Cardiac muscle cell (in vitro differentiated cells and primary cell): ENCODE results near the gene CDC42. TPM values are rescaled to one million over a fixed set of nuclear protein-coding genes. Genes with fewer than 3 reads are reported as not detected.
A peak's percentile ranks its signal among the peaks of the same experiment; 100 is the strongest.

Experiments used
- DNase-seq, 2 donors: peaks; one replicate each; pipeline versions ENCODE4 v3.0.0 to v3.0.0-alpha.2; 2010 to 2017; ENCODE audit warnings: low read depth in 1 of 2, low spot score in 1 of 2
- H3K27ac ChIP-seq: fragments of 200-600 bp; sonication (generic); 2 replicates; pipeline ENCODE4 v1.5.1; 2016
- H3K27me3 ChIP-seq: fragments of 200-600 bp; sonication (generic); 2 replicates; pipeline ENCODE4 v1.6.0; 2016; ENCODE audit warnings: control low read depth
- H3K36me3 ChIP-seq: fragments of 200-600 bp; sonication (generic); 2 replicates; pipeline ENCODE4 v1.5.1; 2016; ENCODE audit warnings: control low read depth
- H3K4me1 ChIP-seq: fragments of 200-600 bp; sonication (generic); 2 replicates; pipeline ENCODE4 v1.8.1; 2017; ENCODE audit warnings: low read depth, mild to moderate bottlenecking, mixed run types
- H3K4me3 ChIP-seq: fragments of 200-600 bp; sonication (generic); 2 replicates; pipeline ENCODE4 v1.5.1; 2016; ENCODE audit warnings: mild to moderate bottlenecking
- H3K9me3 ChIP-seq: fragments of 200-600 bp; sonication (generic); 2 replicates; pipeline ENCODE4 v1.5.1; 2017; ENCODE audit warnings: low read depth, mild to moderate bottlenecking, control low read depth
- polyA plus RNA-seq: library from polyadenylated mRNA; unstranded; fragments of >200 nt; fragmentation: Nextera tagmentation; extraction: Ambion mirVana; gene quantifications from 2 replicates; pipeline ENCODE4 v1.2.1, GENCODE V29; 2016
- total RNA-seq: library from RNA; depleted of rRNA; stranded (reverse); fragments of >200 nt; gene quantifications from 2 replicates; pipeline ENCODE4 v1.2.3, GENCODE V29; 2016
- TF ChIP-seq, protein P1 (sequence below): IDR thresholded peaks from 2 replicates; pipeline ENCODE4 v1.5.1; 2012; ENCODE audit warnings: low read depth, mild to moderate bottlenecking, low read length

Gene CDC42
- total and polyA plus RNA-seq, 2 experiments from 2014 or later: 72.0 to 140 TPM

DNA sequence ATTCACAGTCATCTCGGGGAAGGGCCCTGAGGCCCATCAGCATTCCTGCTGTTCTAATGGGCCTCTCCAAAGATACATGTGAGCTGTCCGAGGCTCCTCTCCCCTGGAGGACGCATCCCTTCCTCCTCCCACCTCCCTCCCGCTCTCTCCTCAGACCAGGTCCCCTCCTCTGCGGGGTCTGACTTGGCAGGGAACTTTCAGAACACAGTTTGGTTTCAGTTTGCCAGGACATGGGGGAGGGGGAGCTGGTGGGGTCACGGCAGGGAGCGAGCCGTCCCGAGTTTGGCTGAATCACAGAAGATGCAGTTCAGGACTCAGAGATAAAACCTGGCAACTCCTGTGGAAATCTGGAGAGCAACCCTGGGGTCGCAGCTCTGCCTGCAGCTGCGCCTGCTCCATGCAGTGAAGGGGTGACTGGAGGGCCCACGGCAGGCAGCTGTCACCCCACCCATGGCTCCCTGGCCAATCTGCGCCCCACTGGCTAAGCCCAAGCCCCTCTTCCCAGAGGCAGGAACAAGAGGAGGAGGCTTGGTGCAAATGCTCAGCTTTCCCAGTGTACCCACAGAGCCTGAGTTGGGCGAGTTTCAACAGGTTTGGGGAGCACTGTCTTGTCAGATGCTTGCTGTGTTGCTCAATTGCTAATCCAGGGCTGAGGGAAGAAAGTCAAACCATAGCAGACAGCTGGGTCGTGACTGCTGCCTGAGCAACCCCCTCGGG, 84.7 kb downstream of the CDC42 start:
- Histone ChIP-seq H3K27ac (no peak overlapping the region), H3K9me3 (no peaks in the 10 kb centered on the region), H3K36me3 (no peaks in the 10 kb centered on the region), H3K27me3 (peaks cover 91% of the 10 kb centered on the region), H3K4me3 (no peak overlapping the region), H3K4me1 (peaks cover 11% of the 10 kb centered on the region)
- TF ChIP-seq, protein P1, sequence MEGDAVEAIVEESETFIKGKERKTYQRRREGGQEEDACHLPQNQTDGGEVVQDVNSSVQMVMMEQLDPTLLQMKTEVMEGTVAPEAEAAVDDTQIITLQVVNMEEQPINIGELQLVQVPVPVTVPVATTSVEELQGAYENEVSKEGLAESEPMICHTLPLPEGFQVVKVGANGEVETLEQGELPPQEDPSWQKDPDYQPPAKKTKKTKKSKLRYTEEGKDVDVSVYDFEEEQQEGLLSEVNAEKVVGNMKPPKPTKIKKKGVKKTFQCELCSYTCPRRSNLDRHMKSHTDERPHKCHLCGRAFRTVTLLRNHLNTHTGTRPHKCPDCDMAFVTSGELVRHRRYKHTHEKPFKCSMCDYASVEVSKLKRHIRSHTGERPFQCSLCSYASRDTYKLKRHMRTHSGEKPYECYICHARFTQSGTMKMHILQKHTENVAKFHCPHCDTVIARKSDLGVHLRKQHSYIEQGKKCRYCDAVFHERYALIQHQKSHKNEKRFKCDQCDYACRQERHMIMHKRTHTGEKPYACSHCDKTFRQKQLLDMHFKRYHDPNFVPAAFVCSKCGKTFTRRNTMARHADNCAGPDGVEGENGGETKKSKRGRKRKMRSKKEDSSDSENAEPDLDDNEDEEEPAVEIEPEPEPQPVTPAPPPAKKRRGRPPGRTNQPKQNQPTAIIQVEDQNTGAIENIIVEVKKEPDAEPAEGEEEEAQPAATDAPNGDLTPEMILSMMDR: no peak
- DNase-seq: peak in 1 of 2 donors; percentile 54

DNA sequence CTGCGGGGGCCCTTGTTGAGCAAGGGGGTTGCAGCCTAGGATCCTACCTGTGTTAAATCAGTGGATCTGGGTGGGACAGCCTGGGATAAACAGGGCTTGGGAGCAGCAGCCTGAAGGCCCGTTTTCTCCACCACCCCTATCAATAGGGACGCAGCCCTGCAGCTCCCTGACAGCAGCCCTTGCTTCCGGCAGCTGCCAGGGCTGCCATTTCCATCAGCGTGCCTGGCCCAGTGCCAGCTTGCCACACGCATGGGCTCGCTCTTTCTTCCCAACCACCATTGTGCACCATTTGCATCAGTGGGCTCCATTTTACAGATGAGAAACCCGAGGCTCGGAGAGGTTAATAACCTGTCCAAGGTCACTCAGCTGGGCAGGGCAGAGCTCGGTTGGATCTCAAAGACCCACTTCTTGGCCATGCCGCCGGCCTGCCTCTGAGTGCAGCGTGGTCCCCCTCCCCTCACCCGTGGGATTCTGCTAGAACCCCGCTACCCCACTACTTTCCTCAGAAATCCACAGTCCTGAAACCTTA, 86.6 kb downstream of the CDC42 start:
- TF ChIP-seq, protein P1: no peak
- Histone ChIP-seq H3K36me3 (no peaks in the 10 kb centered on the region), H3K9me3 (no peaks in the 10 kb centered on the region), H3K27ac (no peak overlapping the region), H3K4me1 (peaks cover 6% of the 10 kb centered on the region), H3K4me3 (no peak overlapping the region), H3K27me3 (peaks cover 94% of the 10 kb centered on the region)
- no peak for DNase-seq

DNA sequence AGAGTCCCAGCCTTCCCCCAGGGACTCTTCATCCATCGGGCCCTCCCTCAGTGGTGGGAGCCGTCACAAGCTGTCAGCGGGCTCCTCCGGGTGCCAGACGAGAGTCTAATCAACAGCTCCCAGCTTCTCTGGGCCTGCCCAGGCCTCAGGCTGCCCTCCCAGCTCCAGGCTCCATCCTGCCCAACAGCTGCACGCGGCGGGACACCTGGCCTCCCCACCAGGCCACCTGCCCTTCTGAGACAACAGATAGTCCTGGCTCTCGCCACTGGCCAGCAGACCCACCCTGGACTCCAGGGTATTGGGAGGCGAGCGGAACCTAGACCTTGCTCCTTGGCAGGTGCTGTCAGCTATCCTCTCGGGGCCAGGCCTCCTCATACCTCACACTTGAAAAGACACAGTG, 87.3 kb downstream of the CDC42 start:
- no peak for DNase-seq
- H3K4me3 ChIP-seq: no peak overlapping the region
- no peaks in the 10 kb centered on the region for H3K9me3 ChIP-seq
- H3K4me1 ChIP-seq: peaks cover 5% of the 10 kb centered on the region
- H3K36me3 ChIP-seq: no peaks in the 10 kb centered on the region
- no peak overlapping the region for H3K27ac ChIP-seq
- H3K27me3 ChIP-seq: peaks cover 94% of the 10 kb centered on the region
- TF ChIP-seq, protein P1: no peak

Other genes with a start within 250 kb of the CDC42 start
- gene LDLRAD2, start 240.4 kb upstream of the CDC42 start, total RNA-seq: 0.28 and 0.77 TPM in 2 replicates
- gene LDLRAD2, start 240.4 kb upstream of the CDC42 start, polyA plus RNA-seq: 1.3 and 3.4 TPM in 2 replicates
- gene HSPG2, start 115.4 kb upstream of the CDC42 start, total RNA-seq: 112 and 193 TPM in 2 replicates
- 62.3 and 96.2 TPM in 2 replicates for gene HSPG2, start 115.4 kb upstream of the CDC42 start, polyA plus RNA-seq
- gene CELA3B, start 75.7 kb upstream of the CDC42 start, total RNA-seq: not detected in 2 replicates
- not detected in 2 replicates for gene CELA3B, start 75.7 kb upstream of the CDC42 start, polyA plus RNA-seq
- not detected in 2 replicates for gene CELA3A, start 51.1 kb upstream of the CDC42 start, total RNA-seq
- gene CELA3A, start 51.1 kb upstream of the CDC42 start, polyA plus RNA-seq: not detected in 2 replicates
- gene WNT4, start 90.4 kb downstream of the CDC42 start, total RNA-seq: 0.04 TPM in 1 of 2 replicates, not detected in the other
- gene WNT4, start 90.4 kb downstream of the CDC42 start, polyA plus RNA-seq: 0.36 TPM in 1 of 2 replicates, not detected in the other